SK-N-SH (cell line): ENCODE measurements around the gene CPED1.

Experiments
- EP300 ChIP-seq, 2 experiments: IDR thresholded peaks; 2 replicates each; pipeline versions ENCODE4 v1.4.0 to v1.6.1; 2012; ENCODE audit warnings: borderline replicate concordance in 1 of 2, low read depth in 1 of 2, low read length in 1 of 2
- FOXM1 ChIP-seq: IDR thresholded peaks from 2 replicates; pipeline ENCODE4 v1.4.0; 2012; ENCODE audit warnings: low read depth, mild to moderate bottlenecking
- GATA2 ChIP-seq: sonication (generic); formaldehyde crosslinking; IDR thresholded peaks from 2 replicates; pipeline ENCODE4 v1.5.0; 2020; ENCODE audit warnings: mild to moderate bottlenecking, missing genetic modification reagents
- JUND ChIP-seq: IDR thresholded peaks from 2 replicates; pipeline ENCODE4 v1.4.0; 2012
- TF ChIP-seq, protein P1 (sequence below): fragments of 200-600 bp; sonication (generic); IDR thresholded peaks from 2 replicates; pipeline ENCODE4 v1.6.1; 2017; ENCODE audit warnings: antibody characterized with exemption, mild to moderate bottlenecking, moderate library complexity
- TF ChIP-seq, protein P2 (sequence below): fragments of 150-350 bp; IDR thresholded peaks from 2 replicates; pipeline ENCODE4 v1.6.1; 2017; ENCODE audit warnings: antibody characterized with exemption, low read length, low read depth, borderline replicate concordance

DNA sequence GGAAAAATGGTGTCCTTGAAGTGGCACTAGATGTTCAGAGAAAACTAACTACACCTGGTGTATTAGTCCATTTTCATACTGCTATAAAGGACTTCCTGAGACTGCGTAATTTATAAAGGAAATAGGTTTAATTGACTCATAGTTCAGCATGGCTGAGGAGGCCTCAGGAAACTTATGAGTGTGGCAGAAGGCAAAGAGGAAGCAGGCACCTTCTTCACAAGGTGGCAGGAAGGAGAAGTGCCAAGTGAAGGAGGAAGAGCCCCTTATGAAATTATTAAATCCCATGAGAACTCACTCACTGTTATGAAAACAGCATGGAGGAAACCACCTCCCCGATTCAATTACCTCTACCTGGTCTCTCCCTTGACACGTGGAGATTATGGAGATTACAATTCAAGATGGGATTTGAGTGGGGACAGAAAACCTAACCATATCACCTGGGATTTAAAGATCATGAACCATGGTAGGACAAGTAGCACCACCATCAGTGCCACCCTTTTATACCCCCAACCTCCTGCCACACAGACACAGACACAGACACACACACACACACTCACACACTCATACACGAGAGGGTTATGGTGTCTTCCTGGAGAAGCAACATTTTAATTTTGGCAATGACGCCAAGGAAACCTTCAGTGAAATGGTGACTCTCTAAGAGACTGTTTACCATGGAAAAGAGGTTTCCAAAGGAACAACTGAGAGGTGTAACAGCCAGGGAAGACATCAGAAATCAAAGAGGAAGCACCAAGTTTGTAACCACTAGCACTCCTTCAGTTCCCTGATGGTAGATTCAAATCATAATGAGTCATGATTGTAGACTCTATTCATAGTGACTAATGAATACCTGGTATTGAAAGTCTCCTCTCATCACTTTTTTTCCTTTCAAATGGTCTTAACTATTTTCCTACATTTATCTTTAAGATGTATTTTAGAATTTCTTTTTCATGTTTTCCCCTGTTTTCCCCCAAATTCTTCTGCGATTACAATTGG lies 298.5 kb downstream of the CPED1 start:
- TF ChIP-seq, protein P1, sequence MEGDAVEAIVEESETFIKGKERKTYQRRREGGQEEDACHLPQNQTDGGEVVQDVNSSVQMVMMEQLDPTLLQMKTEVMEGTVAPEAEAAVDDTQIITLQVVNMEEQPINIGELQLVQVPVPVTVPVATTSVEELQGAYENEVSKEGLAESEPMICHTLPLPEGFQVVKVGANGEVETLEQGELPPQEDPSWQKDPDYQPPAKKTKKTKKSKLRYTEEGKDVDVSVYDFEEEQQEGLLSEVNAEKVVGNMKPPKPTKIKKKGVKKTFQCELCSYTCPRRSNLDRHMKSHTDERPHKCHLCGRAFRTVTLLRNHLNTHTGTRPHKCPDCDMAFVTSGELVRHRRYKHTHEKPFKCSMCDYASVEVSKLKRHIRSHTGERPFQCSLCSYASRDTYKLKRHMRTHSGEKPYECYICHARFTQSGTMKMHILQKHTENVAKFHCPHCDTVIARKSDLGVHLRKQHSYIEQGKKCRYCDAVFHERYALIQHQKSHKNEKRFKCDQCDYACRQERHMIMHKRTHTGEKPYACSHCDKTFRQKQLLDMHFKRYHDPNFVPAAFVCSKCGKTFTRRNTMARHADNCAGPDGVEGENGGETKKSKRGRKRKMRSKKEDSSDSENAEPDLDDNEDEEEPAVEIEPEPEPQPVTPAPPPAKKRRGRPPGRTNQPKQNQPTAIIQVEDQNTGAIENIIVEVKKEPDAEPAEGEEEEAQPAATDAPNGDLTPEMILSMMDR = no peak
- TF ChIP-seq FOXM1 (no peak), JUND (peak; percentile 28; the same call in 1 of the 2 replicates), GATA2 (CRISPR knock-in tag) (no peak), EP300 (IDR thresholded peaks at IDR 0.05; ENCODE audit: borderline replicate concordance in 1 of 2, low read depth in 1 of 2, low read length in 1 of 2) (no peak)
- TF ChIP-seq, protein P2, sequence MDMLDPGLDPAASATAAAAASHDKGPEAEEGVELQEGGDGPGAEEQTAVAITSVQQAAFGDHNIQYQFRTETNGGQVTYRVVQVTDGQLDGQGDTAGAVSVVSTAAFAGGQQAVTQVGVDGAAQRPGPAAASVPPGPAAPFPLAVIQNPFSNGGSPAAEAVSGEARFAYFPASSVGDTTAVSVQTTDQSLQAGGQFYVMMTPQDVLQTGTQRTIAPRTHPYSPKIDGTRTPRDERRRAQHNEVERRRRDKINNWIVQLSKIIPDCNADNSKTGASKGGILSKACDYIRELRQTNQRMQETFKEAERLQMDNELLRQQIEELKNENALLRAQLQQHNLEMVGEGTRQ = no peak
